HEK293 (cell line): ENCODE results near the gene ASTN2.

Source experiments
- CTCF ChIA-PET: fragments of 350-600 bp; formaldehyde crosslinking; extraction: SDS; loops from one replicate; lab custom pipeline; 2021; ENCODE audit warnings: antibody characterized with exemption; lab: Yijun Ruan, JAX
- POLR2A ChIA-PET: fragments of 300-600 bp; formaldehyde crosslinking; extraction: SDS; loops from one replicate; lab custom pipeline; 2020; ENCODE audit warnings: antibody characterized with exemption, inconsistent platforms; lab: Yijun Ruan, JAX
- H3K27ac ChIP-seq: fragments of 200-500 bp; sonication (Bioruptor generic); 2 replicates; pipeline ENCODE4 v1.5.1; 2014; ENCODE audit warnings: low read depth, low read length, control low read depth, inconsistent platforms; ENCODE audit errors: extremely low read depth
- H3K36me3 ChIP-seq, 2 experiments: fragments of 200-500 bp in 1 of 2; sonication (Bioruptor generic) in 1 of 2; 1 replicate in 1 of 2; 2 replicates in 1 of 2; pipeline ENCODE4 v1.5.1; 2014 to 2017; ENCODE audit warnings: inconsistent platforms in 2 of 2, low read length in 2 of 2; ENCODE audit not compliant: control insufficient read depth in 2 of 2, insufficient read depth in 1 of 2
- H3K4me1 ChIP-seq: fragments of 200-500 bp; sonication (Bioruptor generic); 2 replicates; pipeline ENCODE4 v1.5.1; 2014; ENCODE audit warnings: mild to moderate bottlenecking, low read length, inconsistent platforms; ENCODE audit not compliant: control insufficient read depth, insufficient read depth
- H3K4me3 ChIP-seq: 2 replicates; pipeline ENCODE4 v1.5.1; 2011; ENCODE audit warnings: low read depth, mild to moderate bottlenecking, control low read depth, low read length, moderate library complexity
- H3K9me3 ChIP-seq: fragments of 200-500 bp; sonication (Bioruptor generic); 2 replicates; pipeline ENCODE4 v1.5.1; 2014; ENCODE audit warnings: low read depth, low read length, inconsistent platforms; ENCODE audit not compliant: control insufficient read depth, insufficient read depth
- KLF1 ChIP-seq: fragments of 450-650 bp; formaldehyde crosslinking; IDR thresholded peaks from 2 replicates; pipeline ENCODE4 v1.5.1; 2016; ENCODE audit warnings: missing biosample characterization, missing genetic modification characterization
- KLF7 ChIP-seq: fragments of 450-650 bp; formaldehyde crosslinking; IDR thresholded peaks from 2 replicates; pipeline ENCODE4 v1.5.1; 2016; ENCODE audit warnings: missing biosample characterization, missing genetic modification characterization, borderline replicate concordance
- MYNN ChIP-seq: fragments of 450-650 bp; formaldehyde crosslinking; IDR thresholded peaks from 2 replicates; pipeline ENCODE4 v1.5.1; 2016; ENCODE audit warnings: missing biosample characterization, missing genetic modification characterization, borderline replicate concordance
- TRIM28 ChIP-seq: IDR thresholded peaks from 2 replicates; pipeline ENCODE4 v1.6.1; 2011; ENCODE audit warnings: low read length, control low read depth, borderline replicate concordance
- YY1 ChIP-seq: fragments of 450-650 bp; formaldehyde crosslinking; IDR thresholded peaks from 2 replicates; pipeline ENCODE4 v1.5.1; 2018; ENCODE audit warnings: missing biosample characterization, missing genetic modification characterization
- ZNF157 ChIP-seq: fragments of 450-650 bp; formaldehyde crosslinking; IDR thresholded peaks from 2 replicates; pipeline ENCODE4 v1.5.1; 2016; ENCODE audit warnings: missing biosample characterization, missing genetic modification characterization
- ZNF266 ChIP-seq: fragments of 450-650 bp; formaldehyde crosslinking; IDR thresholded peaks from 2 replicates; pipeline ENCODE4 v1.5.1; 2016; ENCODE audit warnings: missing biosample characterization, missing genetic modification characterization, low read depth
- ZNF354C ChIP-seq: fragments of 450-650 bp; formaldehyde crosslinking; IDR thresholded peaks from 2 replicates; pipeline ENCODE4 v1.5.1; 2016; ENCODE audit warnings: missing biosample characterization, missing genetic modification characterization, low read depth, borderline replicate concordance
- ZNF416 ChIP-seq: fragments of 450-650 bp; formaldehyde crosslinking; IDR thresholded peaks from 2 replicates; pipeline ENCODE4 v1.5.1; 2016; ENCODE audit warnings: missing biosample characterization, missing genetic modification characterization
- ZNF514 ChIP-seq: fragments of 450-650 bp; formaldehyde crosslinking; IDR thresholded peaks from 2 replicates; pipeline ENCODE4 v1.5.1; 2016; ENCODE audit warnings: missing biosample characterization, missing genetic modification characterization
- ZNF571 ChIP-seq: fragments of 450-650 bp; formaldehyde crosslinking; IDR thresholded peaks from 2 replicates; pipeline ENCODE4 v1.5.0; 2017; ENCODE audit warnings: missing biosample characterization, missing genetic modification characterization
- ZNF837 ChIP-seq: fragments of 450-650 bp; formaldehyde crosslinking; IDR thresholded peaks from 2 replicates; pipeline ENCODE4 v1.5.1; 2016; ENCODE audit warnings: missing biosample characterization, missing genetic modification characterization
- TF ChIP-seq, protein P1 (sequence below): fragments of 450-650 bp; formaldehyde crosslinking; conservative IDR thresholded peaks from 2 replicates; pipeline ENCODE4 v1.5.1; 2016; ENCODE audit warnings: low read depth, missing biosample characterization, missing genetic modification characterization
- TF ChIP-seq, protein P2 (sequence below): fragments of 450-650 bp; formaldehyde crosslinking; IDR thresholded peaks from 2 replicates; pipeline ENCODE4 v1.5.1; 2016; ENCODE audit warnings: missing biosample characterization, missing genetic modification characterization, borderline replicate concordance
- TF ChIP-seq, protein P3 (sequence below): fragments of 450-650 bp; formaldehyde crosslinking; IDR thresholded peaks from 2 replicates; pipeline ENCODE4 v1.5.1; 2016; ENCODE audit warnings: missing biosample characterization, missing genetic modification characterization

The ASTN2 gene

DNA sequence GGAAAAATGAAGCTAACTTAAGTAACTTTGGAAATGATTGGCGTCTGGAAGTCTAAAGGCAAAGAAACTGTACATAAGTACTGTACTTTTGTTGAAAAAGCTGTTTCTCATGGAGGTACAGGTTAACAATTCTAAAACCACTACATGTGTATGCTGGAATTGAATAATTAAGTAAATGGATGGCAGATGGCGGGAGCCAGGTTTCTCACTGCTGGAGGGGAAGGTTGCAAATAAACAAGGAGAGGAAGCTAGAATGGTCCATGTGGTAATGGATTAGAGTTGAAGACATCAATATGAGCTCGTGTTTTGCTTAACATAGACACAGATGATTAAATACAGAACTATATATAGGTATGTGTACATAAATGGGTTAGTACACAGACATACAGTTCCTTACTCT lies 43.2 kb upstream of the ASTN2 start (continued):
- TF ChIP-seq, protein P1, sequence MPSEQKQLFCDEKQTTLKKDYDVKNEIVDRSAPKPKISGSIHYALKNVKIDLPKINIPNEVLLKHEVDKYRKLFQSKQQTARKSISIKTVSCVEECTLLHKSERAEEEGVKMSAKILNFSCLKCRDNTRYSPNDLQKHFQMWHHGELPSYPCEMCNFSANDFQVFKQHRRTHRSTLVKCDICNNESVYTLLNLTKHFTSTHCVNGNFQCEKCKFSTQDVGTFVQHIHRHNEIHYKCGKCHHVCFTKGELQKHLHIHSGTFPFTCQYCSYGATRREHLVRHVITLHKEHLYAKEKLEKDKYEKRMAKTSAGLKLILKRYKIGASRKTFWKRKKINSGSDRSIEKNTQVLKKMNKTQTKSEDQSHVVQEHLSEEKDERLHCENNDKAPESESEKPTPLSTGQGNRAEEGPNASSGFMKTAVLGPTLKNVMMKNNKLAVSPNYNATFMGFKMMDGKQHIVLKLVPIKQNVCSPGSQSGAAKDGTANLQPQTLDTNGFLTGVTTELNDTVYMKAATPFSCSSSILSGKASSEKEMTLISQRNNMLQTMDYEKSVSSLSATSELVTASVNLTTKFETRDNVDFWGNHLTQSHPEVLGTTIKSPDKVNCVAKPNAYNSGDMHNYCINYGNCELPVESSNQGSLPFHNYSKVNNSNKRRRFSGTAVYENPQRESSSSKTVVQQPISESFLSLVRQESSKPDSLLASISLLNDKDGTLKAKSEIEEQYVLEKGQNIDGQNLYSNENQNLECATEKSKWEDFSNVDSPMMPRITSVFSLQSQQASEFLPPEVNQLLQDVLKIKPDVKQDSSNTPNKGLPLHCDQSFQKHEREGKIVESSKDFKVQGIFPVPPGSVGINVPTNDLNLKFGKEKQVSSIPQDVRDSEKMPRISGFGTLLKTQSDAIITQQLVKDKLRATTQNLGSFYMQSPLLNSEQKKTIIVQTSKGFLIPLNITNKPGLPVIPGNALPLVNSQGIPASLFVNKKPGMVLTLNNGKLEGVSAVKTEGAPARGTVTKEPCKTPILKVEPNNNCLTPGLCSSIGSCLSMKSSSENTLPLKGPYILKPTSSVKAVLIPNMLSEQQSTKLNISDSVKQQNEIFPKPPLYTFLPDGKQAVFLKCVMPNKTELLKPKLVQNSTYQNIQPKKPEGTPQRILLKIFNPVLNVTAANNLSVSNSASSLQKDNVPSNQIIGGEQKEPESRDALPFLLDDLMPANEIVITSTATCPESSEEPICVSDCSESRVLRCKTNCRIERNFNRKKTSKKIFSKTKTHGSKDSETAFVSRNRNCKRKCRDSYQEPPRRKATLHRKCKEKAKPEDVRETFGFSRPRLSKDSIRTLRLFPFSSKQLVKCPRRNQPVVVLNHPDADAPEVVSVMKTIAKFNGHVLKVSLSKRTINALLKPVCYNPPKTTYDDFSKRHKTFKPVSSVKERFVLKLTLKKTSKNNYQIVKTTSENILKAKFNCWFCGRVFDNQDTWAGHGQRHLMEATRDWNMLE (tag by site-specific recombination) = no peak

DNA sequence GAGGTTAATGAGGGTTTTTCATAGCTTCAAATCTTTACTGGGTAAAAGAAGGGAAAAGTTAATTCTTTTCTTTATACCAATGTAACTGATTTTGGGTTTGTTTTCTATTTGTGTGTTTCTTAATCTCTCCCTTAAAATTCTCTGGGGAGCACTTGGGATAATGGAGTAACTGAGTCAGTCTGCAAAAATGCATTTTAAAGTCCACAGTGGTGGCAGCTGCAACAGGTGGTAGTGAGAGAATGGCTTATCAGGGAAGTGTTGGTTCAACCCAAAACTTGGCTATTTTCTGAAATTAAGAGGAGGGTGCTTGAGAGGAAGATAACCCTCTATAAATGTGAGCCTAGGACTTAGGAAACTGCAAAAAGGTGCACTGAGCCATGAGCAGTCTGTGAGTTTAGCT lies 39.9 kb upstream of the ASTN2 start:
- H3K36me3 ChIP-seq = no peaks in the 10 kb centered on the region
- H3K9me3 ChIP-seq = no peaks in the 10 kb centered on the region
- ChIA-PET CTCF (no interaction called here), POLR2A (no interaction called here)
- TF ChIP-seq ZNF416 (tag by site-specific recombination) (no peak), KLF7 (tag by site-specific recombination) (no peak), KLF1 (tag by site-specific recombination) (no peak), YY1 (tag by site-specific recombination) (no peak), ZNF354C (tag by site-specific recombination) (no peak), ZNF571 (tag by site-specific recombination) (no peak), ZNF514 (no peak), ZNF837 (no peak), ZNF157 (tag by site-specific recombination) (no peak), ZNF266 (tag by site-specific recombination) (no peak), TRIM28 (no peak), MYNN (tag by site-specific recombination) (no peak)
- TF ChIP-seq, protein P2, sequence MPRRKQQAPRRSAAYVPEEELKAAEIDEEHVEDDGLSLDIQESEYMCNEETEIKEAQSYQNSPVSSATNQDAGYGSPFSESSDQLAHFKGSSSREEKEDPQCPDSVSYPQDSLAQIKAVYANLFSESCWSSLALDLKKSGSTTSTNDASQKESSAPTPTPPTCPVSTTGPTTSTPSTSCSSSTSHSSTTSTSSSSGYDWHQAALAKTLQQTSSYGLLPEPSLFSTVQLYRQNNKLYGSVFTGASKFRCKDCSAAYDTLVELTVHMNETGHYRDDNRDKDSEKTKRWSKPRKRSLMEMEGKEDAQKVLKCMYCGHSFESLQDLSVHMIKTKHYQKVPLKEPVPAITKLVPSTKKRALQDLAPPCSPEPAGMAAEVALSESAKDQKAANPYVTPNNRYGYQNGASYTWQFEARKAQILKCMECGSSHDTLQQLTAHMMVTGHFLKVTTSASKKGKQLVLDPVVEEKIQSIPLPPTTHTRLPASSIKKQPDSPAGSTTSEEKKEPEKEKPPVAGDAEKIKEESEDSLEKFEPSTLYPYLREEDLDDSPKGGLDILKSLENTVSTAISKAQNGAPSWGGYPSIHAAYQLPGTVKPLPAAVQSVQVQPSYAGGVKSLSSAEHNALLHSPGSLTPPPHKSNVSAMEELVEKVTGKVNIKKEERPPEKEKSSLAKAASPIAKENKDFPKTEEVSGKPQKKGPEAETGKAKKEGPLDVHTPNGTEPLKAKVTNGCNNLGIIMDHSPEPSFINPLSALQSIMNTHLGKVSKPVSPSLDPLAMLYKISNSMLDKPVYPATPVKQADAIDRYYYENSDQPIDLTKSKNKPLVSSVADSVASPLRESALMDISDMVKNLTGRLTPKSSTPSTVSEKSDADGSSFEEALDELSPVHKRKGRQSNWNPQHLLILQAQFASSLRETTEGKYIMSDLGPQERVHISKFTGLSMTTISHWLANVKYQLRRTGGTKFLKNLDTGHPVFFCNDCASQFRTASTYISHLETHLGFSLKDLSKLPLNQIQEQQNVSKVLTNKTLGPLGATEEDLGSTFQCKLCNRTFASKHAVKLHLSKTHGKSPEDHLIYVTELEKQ = no peak
- TF ChIP-seq, protein P3, sequence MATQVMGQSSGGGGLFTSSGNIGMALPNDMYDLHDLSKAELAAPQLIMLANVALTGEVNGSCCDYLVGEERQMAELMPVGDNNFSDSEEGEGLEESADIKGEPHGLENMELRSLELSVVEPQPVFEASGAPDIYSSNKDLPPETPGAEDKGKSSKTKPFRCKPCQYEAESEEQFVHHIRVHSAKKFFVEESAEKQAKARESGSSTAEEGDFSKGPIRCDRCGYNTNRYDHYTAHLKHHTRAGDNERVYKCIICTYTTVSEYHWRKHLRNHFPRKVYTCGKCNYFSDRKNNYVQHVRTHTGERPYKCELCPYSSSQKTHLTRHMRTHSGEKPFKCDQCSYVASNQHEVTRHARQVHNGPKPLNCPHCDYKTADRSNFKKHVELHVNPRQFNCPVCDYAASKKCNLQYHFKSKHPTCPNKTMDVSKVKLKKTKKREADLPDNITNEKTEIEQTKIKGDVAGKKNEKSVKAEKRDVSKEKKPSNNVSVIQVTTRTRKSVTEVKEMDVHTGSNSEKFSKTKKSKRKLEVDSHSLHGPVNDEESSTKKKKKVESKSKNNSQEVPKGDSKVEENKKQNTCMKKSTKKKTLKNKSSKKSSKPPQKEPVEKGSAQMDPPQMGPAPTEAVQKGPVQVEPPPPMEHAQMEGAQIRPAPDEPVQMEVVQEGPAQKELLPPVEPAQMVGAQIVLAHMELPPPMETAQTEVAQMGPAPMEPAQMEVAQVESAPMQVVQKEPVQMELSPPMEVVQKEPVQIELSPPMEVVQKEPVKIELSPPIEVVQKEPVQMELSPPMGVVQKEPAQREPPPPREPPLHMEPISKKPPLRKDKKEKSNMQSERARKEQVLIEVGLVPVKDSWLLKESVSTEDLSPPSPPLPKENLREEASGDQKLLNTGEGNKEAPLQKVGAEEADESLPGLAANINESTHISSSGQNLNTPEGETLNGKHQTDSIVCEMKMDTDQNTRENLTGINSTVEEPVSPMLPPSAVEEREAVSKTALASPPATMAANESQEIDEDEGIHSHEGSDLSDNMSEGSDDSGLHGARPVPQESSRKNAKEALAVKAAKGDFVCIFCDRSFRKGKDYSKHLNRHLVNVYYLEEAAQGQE (tag by site-specific recombination) = no peak
- H3K4me3 ChIP-seq = no peak overlapping the region
- no peaks in the 10 kb centered on the region for H3K4me1 ChIP-seq
- no peak overlapping the region for H3K27ac ChIP-seq
